Keratinocyte (primary cell): ENCODE data around the gene IL1RAPL1.

Experiments used
- EZH2 ChIP-seq: IDR thresholded peaks from one replicate; pipeline ENCODE4 v1.6.1; 2012; ENCODE audit warnings: inconsistent platforms, mild to moderate bottlenecking, low read length, moderate library complexity
- TF ChIP-seq, protein P1 (sequence below), 3 experiments: IDR thresholded peaks in 1 of 3; conservative IDR thresholded peaks in 1 of 3; optimal IDR thresholded peaks in 1 of 3; 2 replicates in 2 of 3; 3 replicates in 1 of 3; pipeline versions ENCODE3 to v1.5.1; 2011; ENCODE audit warnings: low read length in 3 of 3, mild to moderate bottlenecking in 3 of 3, moderate library complexity in 2 of 3, control low read depth in 1 of 3, inconsistent platforms in 1 of 3; ENCODE audit not compliant: insufficient read depth in 2 of 3; ENCODE audit errors: extremely low read depth in 1 of 3

DNA sequence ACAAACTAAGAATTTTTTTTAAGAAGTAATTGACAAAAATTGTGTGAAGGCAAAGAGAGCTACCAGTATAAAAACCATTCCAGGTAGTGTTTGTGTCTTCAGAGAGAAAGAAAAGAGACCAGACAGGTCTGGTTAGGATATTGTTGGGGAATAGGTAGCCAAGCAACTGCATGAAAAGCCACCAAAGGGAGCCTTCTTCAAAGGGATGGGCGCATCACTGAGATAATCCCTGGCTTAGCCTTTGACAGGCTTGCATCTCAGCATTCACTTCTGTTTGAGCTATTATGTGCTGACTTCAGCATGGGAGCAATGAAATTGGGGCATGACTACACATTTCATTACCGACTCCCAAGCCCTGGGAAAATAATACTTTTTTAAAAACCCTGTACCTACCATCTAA is 496.6 kb downstream of the IL1RAPL1 start:
- TF ChIP-seq, protein P1, sequence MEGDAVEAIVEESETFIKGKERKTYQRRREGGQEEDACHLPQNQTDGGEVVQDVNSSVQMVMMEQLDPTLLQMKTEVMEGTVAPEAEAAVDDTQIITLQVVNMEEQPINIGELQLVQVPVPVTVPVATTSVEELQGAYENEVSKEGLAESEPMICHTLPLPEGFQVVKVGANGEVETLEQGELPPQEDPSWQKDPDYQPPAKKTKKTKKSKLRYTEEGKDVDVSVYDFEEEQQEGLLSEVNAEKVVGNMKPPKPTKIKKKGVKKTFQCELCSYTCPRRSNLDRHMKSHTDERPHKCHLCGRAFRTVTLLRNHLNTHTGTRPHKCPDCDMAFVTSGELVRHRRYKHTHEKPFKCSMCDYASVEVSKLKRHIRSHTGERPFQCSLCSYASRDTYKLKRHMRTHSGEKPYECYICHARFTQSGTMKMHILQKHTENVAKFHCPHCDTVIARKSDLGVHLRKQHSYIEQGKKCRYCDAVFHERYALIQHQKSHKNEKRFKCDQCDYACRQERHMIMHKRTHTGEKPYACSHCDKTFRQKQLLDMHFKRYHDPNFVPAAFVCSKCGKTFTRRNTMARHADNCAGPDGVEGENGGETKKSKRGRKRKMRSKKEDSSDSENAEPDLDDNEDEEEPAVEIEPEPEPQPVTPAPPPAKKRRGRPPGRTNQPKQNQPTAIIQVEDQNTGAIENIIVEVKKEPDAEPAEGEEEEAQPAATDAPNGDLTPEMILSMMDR (optimal IDR thresholded peaks at IDR 0.05 in 1 of 3, IDR thresholded peaks at IDR 0.05 in 1 of 3, conservative IDR thresholded peaks at IDR 0.05 in 1 of 3; ENCODE audit: extremely low read depth in 1 of 3, insufficient read depth in 2 of 3, low read length in 3 of 3): no peak
- no peak for TF ChIP-seq EZH2
